Fibroblast of lung (primary cell): ENCODE results near the gene CHMP2A. TPM values are rescaled to one million over a fixed set of nuclear protein-coding genes. Genes with fewer than 3 reads are reported as not detected.

Experiments
- DNase-seq, 2 donors: peaks; one replicate each; pipeline versions ENCODE4 v3.0.0 to v3.0.0-alpha.2; 2010; ENCODE audit warnings: low read depth in 2 of 2
- H2AFZ ChIP-seq: 2 replicates; pipeline ENCODE4 v1.5.1; 2012; ENCODE audit warnings: low read length, control low read depth, inconsistent platforms
- H3K27ac ChIP-seq: 2 replicates; pipeline ENCODE4 v1.5.1; 2011; ENCODE audit warnings: low read length, control low read depth; ENCODE audit not compliant: insufficient read depth
- H3K27me3 ChIP-seq: 2 replicates; pipeline ENCODE4 v1.5.1; 2011; ENCODE audit warnings: mild to moderate bottlenecking, low read length; ENCODE audit not compliant: control insufficient read depth, insufficient read depth
- H3K36me3 ChIP-seq: 2 replicates; pipeline ENCODE4 v1.5.1; 2011; ENCODE audit warnings: low read length; ENCODE audit not compliant: control insufficient read depth, insufficient read depth
- H3K4me1 ChIP-seq: 2 replicates; pipeline ENCODE4 v1.5.1; 2011; ENCODE audit warnings: low read length; ENCODE audit not compliant: control insufficient read depth, insufficient read depth; ENCODE audit errors: extremely low read depth
- H3K4me2 ChIP-seq: 2 replicates; pipeline ENCODE4 v1.5.1; 2011; ENCODE audit warnings: low read length, control low read depth; ENCODE audit not compliant: insufficient read depth; ENCODE audit errors: extremely low read depth
- H3K4me3 ChIP-seq, 4 experiments: fragments of 200-600 bp in 1 of 4; sonication (generic) in 1 of 4; replicated peaks in 1 of 4; 2 replicates each; pipeline ENCODE4 v1.5.1; 2011 to 2016; ENCODE audit warnings: low read length in 4 of 4, low read depth in 3 of 4, mild to moderate bottlenecking in 3 of 4, control low read depth in 2 of 4, inconsistent platforms in 1 of 4, mixed read lengths in 1 of 4; ENCODE audit not compliant: insufficient read depth in 1 of 4; ENCODE audit errors: control extremely low read depth in 1 of 4
- H3K79me2 ChIP-seq: 2 replicates; pipeline ENCODE4 v1.5.1; 2012; ENCODE audit warnings: mild to moderate bottlenecking, low read length, inconsistent platforms; ENCODE audit not compliant: control insufficient read depth, insufficient read depth
- H3K9ac ChIP-seq: 2 replicates; pipeline ENCODE4 v1.5.1; 2011; ENCODE audit warnings: mild to moderate bottlenecking, low read length, control low read depth; ENCODE audit not compliant: insufficient read depth
- H3K9me3 ChIP-seq: 2 replicates; pipeline ENCODE4 v1.5.1; 2012; ENCODE audit warnings: low read depth, low read length; ENCODE audit not compliant: control insufficient read depth, insufficient read depth
- H4K20me1 ChIP-seq: 2 replicates; pipeline ENCODE4 v1.5.1; 2011; ENCODE audit warnings: low read length; ENCODE audit not compliant: control insufficient read depth, insufficient read depth; ENCODE audit errors: extremely low read depth
- EZH2 ChIP-seq: IDR thresholded peaks from 2 replicates; pipeline ENCODE4 v1.5.1; 2012; ENCODE audit warnings: low read length, control low read depth, mild to moderate bottlenecking; ENCODE audit errors: missing control alignments
- polyA plus RNA-seq, 2 donors: library from polyadenylated mRNA; depleted of rRNA in 1 of 2; stranded (reverse) in 1 of 2; unstranded in 1 of 2; fragments of >200 nt; gene quantifications; 2 replicates each; pipeline ENCODE4 v1.2.1, GENCODE V29; 2011 to 2012; ENCODE audit warnings: missing spikeins in 1 of 2
- total RNA-seq: library from RNA; depleted of rRNA; stranded (reverse); fragments of >200 nt; gene quantifications from 2 replicates; pipeline ENCODE4 v1.2.1, GENCODE V29; 2014
- TF ChIP-seq, protein P1 (sequence below), 2 donors: IDR thresholded peaks in 1 of 2; conservative IDR thresholded peaks in 1 of 2; 1 replicate in 1 of 2; 2 replicates in 1 of 2; pipeline ENCODE4 v1.5.1; 2011 to 2012; ENCODE audit warnings: low read length in 2 of 2, control low read depth in 1 of 2, inconsistent platforms in 1 of 2, low read depth in 1 of 2, mild to moderate bottlenecking in 1 of 2

Gene CHMP2A
- total and polyA plus RNA-seq, 2 donors (not counting 1 experiment from before 2014, with no cell fraction given): 146 to 215 TPM

DNA sequence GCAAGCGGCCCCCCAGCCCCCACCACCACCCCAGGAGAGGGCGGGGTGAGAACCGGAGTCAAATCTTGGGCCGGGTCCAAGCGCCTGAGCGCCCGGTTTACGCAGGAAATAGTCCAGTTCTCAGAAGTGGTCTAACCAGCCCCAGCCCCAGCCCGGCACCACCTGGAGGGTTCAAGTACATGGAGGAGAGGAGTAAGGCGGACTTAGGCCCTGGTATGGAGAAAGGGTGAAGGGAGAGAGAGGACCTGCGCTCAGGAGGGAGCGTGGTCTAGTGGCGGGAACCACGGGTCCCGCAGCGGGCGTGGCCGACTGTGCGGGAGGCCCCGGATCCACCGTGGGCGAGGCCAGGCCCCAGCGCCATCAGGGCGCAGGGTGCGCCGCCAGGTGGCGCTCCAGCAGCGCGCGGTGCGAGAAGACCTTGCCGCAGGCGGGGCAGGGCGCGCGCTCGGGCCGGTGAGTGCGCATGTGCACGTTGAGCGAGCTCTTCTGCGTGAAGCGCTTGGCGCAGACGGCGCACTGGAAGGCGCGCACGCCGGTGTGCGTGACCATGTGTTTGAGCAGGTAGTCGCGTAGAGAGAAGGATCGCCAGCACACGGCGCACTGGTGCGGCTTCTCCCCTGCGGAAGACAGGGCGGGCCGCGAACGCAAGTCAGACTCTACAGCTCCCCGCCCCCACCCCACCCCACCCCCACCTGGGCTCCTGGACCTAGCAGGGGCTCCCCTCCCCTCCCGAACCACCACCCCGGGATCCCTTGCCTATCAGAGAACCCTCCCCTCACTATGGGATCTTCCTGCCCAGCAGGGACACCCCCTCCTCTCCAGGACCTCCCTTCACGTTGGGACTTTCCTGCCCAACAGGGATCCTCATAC is 41.0 kb downstream of the CHMP2A start:
- no peak overlapping the region for H3K9ac ChIP-seq
- TF ChIP-seq, protein P1, sequence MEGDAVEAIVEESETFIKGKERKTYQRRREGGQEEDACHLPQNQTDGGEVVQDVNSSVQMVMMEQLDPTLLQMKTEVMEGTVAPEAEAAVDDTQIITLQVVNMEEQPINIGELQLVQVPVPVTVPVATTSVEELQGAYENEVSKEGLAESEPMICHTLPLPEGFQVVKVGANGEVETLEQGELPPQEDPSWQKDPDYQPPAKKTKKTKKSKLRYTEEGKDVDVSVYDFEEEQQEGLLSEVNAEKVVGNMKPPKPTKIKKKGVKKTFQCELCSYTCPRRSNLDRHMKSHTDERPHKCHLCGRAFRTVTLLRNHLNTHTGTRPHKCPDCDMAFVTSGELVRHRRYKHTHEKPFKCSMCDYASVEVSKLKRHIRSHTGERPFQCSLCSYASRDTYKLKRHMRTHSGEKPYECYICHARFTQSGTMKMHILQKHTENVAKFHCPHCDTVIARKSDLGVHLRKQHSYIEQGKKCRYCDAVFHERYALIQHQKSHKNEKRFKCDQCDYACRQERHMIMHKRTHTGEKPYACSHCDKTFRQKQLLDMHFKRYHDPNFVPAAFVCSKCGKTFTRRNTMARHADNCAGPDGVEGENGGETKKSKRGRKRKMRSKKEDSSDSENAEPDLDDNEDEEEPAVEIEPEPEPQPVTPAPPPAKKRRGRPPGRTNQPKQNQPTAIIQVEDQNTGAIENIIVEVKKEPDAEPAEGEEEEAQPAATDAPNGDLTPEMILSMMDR (conservative IDR thresholded peaks at IDR 0.05 in 1 of 2, IDR thresholded peaks at IDR 0.05 in 1 of 2; ENCODE audit: low read depth in 1 of 2, low read length in 2 of 2): peak; percentile 46 to 64
- TF ChIP-seq EZH2: no peak
- peak overlapping the region in 2 of 4 experiments; percentile 41 to 45 for H3K4me3 ChIP-seq
- peaks cover 6% of the 10 kb centered on the region for H3K4me1 ChIP-seq
- no peaks in the 10 kb centered on the region for H3K9me3 ChIP-seq
- H3K27ac ChIP-seq: no peak overlapping the region
- H3K79me2 ChIP-seq: peaks cover 33% of the 10 kb centered on the region
- peaks cover 9% of the 10 kb centered on the region for H3K36me3 ChIP-seq
- no peak overlapping the region for H2AFZ ChIP-seq
- H3K27me3 ChIP-seq: no peaks in the 10 kb centered on the region
- H4K20me1 ChIP-seq: no peaks in the 10 kb centered on the region
- peak overlapping the region; percentile 35 for H3K4me2 ChIP-seq
- DNase-seq: peak; percentile 79 to 83

DNA sequence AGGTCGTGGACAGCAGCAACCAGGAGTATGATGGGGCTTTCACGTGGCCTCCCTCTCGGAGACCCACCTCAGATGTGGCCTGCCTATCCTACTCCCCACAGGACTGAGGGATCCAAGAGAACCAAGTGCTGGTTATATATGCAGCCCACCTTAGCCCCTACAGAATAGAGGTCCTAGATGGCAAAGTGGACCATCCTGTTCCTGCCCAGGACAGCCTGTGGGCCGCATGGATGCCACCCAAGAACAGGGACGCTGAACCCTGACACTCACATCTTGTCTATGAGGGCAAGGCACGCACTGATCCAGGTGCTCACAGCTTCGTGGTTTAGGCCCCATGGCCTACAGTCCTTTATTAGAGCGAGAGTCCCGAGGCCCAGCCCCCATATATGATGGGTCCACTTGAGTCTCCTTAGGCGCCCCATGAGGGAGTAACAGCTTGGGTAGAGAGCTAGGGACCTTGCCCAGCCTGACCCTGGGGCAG is 41.7 kb downstream of the CHMP2A start:
- no peak for DNase-seq
- Histone ChIP-seq H3K4me1 (peaks cover 4% of the 10 kb centered on the region), H3K4me3 (no peak overlapping the region), H3K4me2 (no peak overlapping the region), H3K79me2 (peaks cover 26% of the 10 kb centered on the region), H3K36me3 (peaks cover 9% of the 10 kb centered on the region), H3K27ac (no peak overlapping the region), H3K27me3 (no peaks in the 10 kb centered on the region), H4K20me1 (no peaks in the 10 kb centered on the region), H3K9ac (no peak overlapping the region), H2AFZ (no peak overlapping the region), H3K9me3 (no peaks in the 10 kb centered on the region)
- TF ChIP-seq, protein P1 (conservative IDR thresholded peaks at IDR 0.05 in 1 of 2, IDR thresholded peaks at IDR 0.05 in 1 of 2; ENCODE audit: low read depth in 1 of 2, low read length in 2 of 2): no peak
- TF ChIP-seq EZH2: no peak

DNA sequence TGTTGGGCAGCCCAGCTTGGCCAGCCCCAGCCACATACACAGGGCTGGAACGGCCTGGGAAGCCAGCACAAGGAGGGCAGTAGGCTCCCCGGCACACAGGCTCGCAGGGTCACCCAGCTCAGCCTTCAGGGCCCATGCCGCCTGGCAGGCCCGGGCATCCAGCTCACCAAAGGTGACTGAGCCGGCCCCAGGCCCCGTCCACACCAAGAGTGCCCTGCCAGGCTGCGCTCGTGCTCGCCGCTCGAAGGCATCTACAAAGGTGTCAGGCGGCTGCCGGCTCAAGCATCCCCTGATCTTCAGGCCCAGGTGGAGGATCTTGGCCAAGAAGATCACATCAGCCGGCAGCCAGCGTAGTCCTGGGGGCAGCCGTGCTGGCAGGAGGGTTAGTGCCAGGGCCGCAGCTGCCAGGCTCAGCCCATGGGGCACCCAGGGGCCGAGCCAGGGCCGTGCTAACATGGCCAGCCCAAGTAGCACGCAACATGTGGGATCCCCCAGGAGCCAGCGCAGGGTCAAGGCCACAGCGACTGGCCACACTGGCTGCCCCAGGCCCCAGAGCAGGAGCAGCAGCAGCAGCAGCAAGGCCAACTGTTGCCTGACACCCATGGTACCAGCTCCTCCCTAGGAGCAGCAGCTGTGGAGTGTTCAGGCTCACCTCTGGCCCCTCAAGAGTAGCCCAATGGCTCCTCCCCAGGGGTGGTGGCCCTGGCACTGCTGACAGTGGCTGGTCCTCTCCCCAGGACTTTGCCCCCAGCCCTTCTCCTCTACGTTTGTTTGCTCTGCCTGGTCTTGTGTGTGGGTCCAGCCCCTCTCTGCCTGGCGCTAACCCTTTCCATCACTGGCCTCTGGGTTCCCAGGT is 43.3 kb downstream of the CHMP2A start, which contains the start of gene SLC27A5:
Gene SLC27A5 (minus strand): TSS at position 640 of the 856 bp plus-strand sequence. CDS start 37 bp downstream, at position 603.
- H3K36me3 ChIP-seq: no peaks in the 10 kb centered on the region
- H3K9me3 ChIP-seq: no peaks in the 10 kb centered on the region
- no peak within 1 kb of the TSS for H3K4me2 ChIP-seq
- no peaks in the 10 kb centered on the region for H3K27me3 ChIP-seq
- no peak within 1 kb of the TSS for H2AFZ ChIP-seq
- DNase-seq: no peak
- TF ChIP-seq, protein P1 (conservative IDR thresholded peaks at IDR 0.05 in 1 of 2, IDR thresholded peaks at IDR 0.05 in 1 of 2; ENCODE audit: low read depth in 1 of 2, low read length in 2 of 2): no peak
- no peak for TF ChIP-seq EZH2
- no peak within 1 kb of the TSS for H3K4me3 ChIP-seq
- peaks cover 10% of the 10 kb centered on the region for H3K79me2 ChIP-seq
- H3K9ac ChIP-seq: no peak within 1 kb of the TSS
- H3K27ac ChIP-seq: no peak within 1 kb of the TSS
- no peaks in the 10 kb centered on the region for H4K20me1 ChIP-seq
- no peaks in the 10 kb centered on the region for H3K4me1 ChIP-seq
